LNCAP (cell line): ENCODE data around the gene NTRK2.

Experiments
- CTCF ChIP-seq: fragments of 450-650 bp; IDR thresholded peaks from 2 replicates; pipeline ENCODE4 v1.5.1; 2017; ENCODE audit warnings: mild to moderate bottlenecking

NTRK2 gene

GRCh38 chr9:84669288-84670137 lies at the start of gene NTRK2:
Gene NTRK2 (plus strand): TSS chr9:84669729. CDS start chr9:84670749, 1,020 bp downstream.
- peak; percentile 37; the same call in 1 of the 2 replicates for TF ChIP-seq CTCF

GRCh38 chr9:84620338-84620737 lies 49.2 kb upstream of the NTRK2 start:
- TF ChIP-seq CTCF: no peak

- TF ChIP-seq CTCF: no peak
Measured at GRCh38 chr9:84621811-84622210, 47.7 kb upstream of the NTRK2 start.

- TF ChIP-seq CTCF: no peak
Measured at GRCh38 chr9:84622981-84623380, 46.5 kb upstream of the NTRK2 start.

- no peak for TF ChIP-seq CTCF
Measured at GRCh38 chr9:84636436-84636835, 33.1 kb upstream of the NTRK2 start.

GRCh38 chr9:84642553-84643141 lies 26.9 kb upstream of the NTRK2 start:
- no peak for TF ChIP-seq CTCF

GRCh38 chr9:84647699-84648098 lies 21.8 kb upstream of the NTRK2 start:
- TF ChIP-seq CTCF: no peak
